Muscle layer of duodenum (tissue), 2 donors: ENCODE data around the gene PDHB.

Experiments used
- H3K27ac ChIP-seq: one replicate; pipeline ENCODE4 v1.7.0; 2013; ENCODE audit warnings: mild to moderate bottlenecking, low read length
- H3K27me3 ChIP-seq: one replicate; pipeline ENCODE4 v1.7.0; 2013; ENCODE audit warnings: low read depth, mild to moderate bottlenecking, control low read depth, low read length
- H3K36me3 ChIP-seq, 2 donors: one replicate each; pipeline ENCODE4 v1.7.0; 2013; ENCODE audit warnings: low read length in 2 of 2, control low read depth in 1 of 2, mild to moderate bottlenecking in 1 of 2; ENCODE audit not compliant: insufficient read depth in 2 of 2, control insufficient read depth in 1 of 2
- H3K4me1 ChIP-seq, 2 donors: one replicate each; pipeline ENCODE4 v1.7.0; 2013; ENCODE audit warnings: low read length in 2 of 2, mild to moderate bottlenecking in 2 of 2, control low read depth in 1 of 2, moderate library complexity in 1 of 2; ENCODE audit not compliant: insufficient read depth in 2 of 2, control insufficient read depth in 1 of 2
- H3K4me3 ChIP-seq, 2 donors: one replicate each; pipeline ENCODE4 v1.7.0; 2013; ENCODE audit warnings: low read length in 2 of 2, low read depth in 1 of 2, mild to moderate bottlenecking in 1 of 2
- H3K9me3 ChIP-seq, 2 donors: one replicate each; pipeline ENCODE4 v1.7.0; 2013; ENCODE audit warnings: low read length in 2 of 2, control low read depth in 1 of 2, mild to moderate bottlenecking in 1 of 2; ENCODE audit not compliant: control insufficient read depth in 1 of 2
- donor health status: healthy.

Gene PDHB

GRCh38 chr3:58417075-58417474 is 16.6 kb downstream of the PDHB start:
- Histone ChIP-seq H3K4me3 (no peak overlapping the region), H3K9me3 (no peaks in the 10 kb centered on the region), H3K27ac (no peak overlapping the region), H3K36me3 (peaks cover 19 to 25% of the 10 kb centered on the region in 2 donors), H3K4me1 (peaks cover 0 to 10% of the 10 kb centered on the region in 2 donors), H3K27me3 (no peaks in the 10 kb centered on the region)

- peaks cover 19 to 33% of the 10 kb centered on the region in 2 donors for H3K36me3 ChIP-seq
- H3K27me3 ChIP-seq, result no peaks in the 10 kb centered on the region
- H3K4me3 ChIP-seq, result no peak overlapping the region
- H3K9me3 ChIP-seq, result no peaks in the 10 kb centered on the region
- peaks cover 0 to 10% of the 10 kb centered on the region in 2 donors for H3K4me1 ChIP-seq
- H3K27ac ChIP-seq, result no peak overlapping the region
Observed at GRCh38 chr3:58416191-58416590, 17.4 kb downstream of the PDHB start.

GRCh38 chr3:58414538-58415197 is 19.0 kb downstream of the PDHB start:
- Histone ChIP-seq H3K27me3 (no peaks in the 10 kb centered on the region), H3K36me3 (peaks cover 26 to 48% of the 10 kb centered on the region in 2 donors), H3K4me3 (no peak overlapping the region), H3K27ac (no peak overlapping the region), H3K9me3 (no peaks in the 10 kb centered on the region), H3K4me1 (peaks cover 0 to 10% of the 10 kb centered on the region in 2 donors)

GRCh38 chr3:58411851-58412830 is 21.5 kb downstream of the PDHB start:
- Histone ChIP-seq H3K36me3 (peaks cover 36 to 66% of the 10 kb centered on the region in 2 donors), H3K4me1 (peaks cover 0 to 10% of the 10 kb centered on the region in 2 donors), H3K27ac (no peak overlapping the region), H3K4me3 (no peak overlapping the region), H3K9me3 (no peaks in the 10 kb centered on the region), H3K27me3 (no peaks in the 10 kb centered on the region)

GRCh38 chr3:58411036-58411435 is 22.6 kb downstream of the PDHB start:
- Histone ChIP-seq H3K27me3 (no peaks in the 10 kb centered on the region), H3K27ac (no peak overlapping the region), H3K4me3 (no peak overlapping the region), H3K36me3 (peaks cover 36 to 64% of the 10 kb centered on the region in 2 donors), H3K4me1 (peaks cover 0 to 10% of the 10 kb centered on the region in 2 donors), H3K9me3 (no peaks in the 10 kb centered on the region)

GRCh38 chr3:58409663-58410062 is 24.0 kb downstream of the PDHB start:
- Histone ChIP-seq H3K4me3 (no peak overlapping the region), H3K27me3 (no peaks in the 10 kb centered on the region), H3K27ac (no peak overlapping the region), H3K36me3 (peaks cover 36 to 57% of the 10 kb centered on the region in 2 donors), H3K9me3 (no peaks in the 10 kb centered on the region), H3K4me1 (peaks cover 0 to 7% of the 10 kb centered on the region in 2 donors)

- H3K27me3 ChIP-seq, result no peaks in the 10 kb centered on the region
- no peaks in the 10 kb centered on the region for H3K4me1 ChIP-seq
- H3K9me3 ChIP-seq, result no peaks in the 10 kb centered on the region
- peaks cover 36 to 58% of the 10 kb centered on the region in 2 donors for H3K36me3 ChIP-seq
- H3K27ac ChIP-seq, result no peak overlapping the region
- H3K4me3 ChIP-seq, result no peak overlapping the region
Observed at GRCh38 chr3:58408906-58409305, 24.7 kb downstream of the PDHB start.

GRCh38 chr3:58404396-58404795 is 29.2 kb downstream of the PDHB start:
- H3K27me3 ChIP-seq, result no peaks in the 10 kb centered on the region
- no peak overlapping the region for H3K4me3 ChIP-seq
- H3K36me3 ChIP-seq, result peaks cover 21 to 38% of the 10 kb centered on the region in 2 donors
- H3K27ac ChIP-seq, result no peak overlapping the region
- H3K9me3 ChIP-seq, result no peaks in the 10 kb centered on the region
- no peaks in the 10 kb centered on the region for H3K4me1 ChIP-seq

- H3K4me1 ChIP-seq, result peaks cover 0 to under 1% of the 10 kb centered on the region in 2 donors
- H3K4me3 ChIP-seq, result no peak overlapping the region
- peaks cover 19 to 37% of the 10 kb centered on the region in 2 donors for H3K36me3 ChIP-seq
- no peaks in the 10 kb centered on the region for H3K27me3 ChIP-seq
- no peak overlapping the region for H3K27ac ChIP-seq
- H3K9me3 ChIP-seq, result no peaks in the 10 kb centered on the region
Observed at GRCh38 chr3:58403513-58404109, 30.0 kb downstream of the PDHB start.

GRCh38 chr3:58398669-58399333 is 34.8 kb downstream of the PDHB start:
- Histone ChIP-seq H3K4me3 (no peak overlapping the region), H3K4me1 (peaks cover 0 to 12% of the 10 kb centered on the region in 2 donors), H3K27ac (no peak overlapping the region), H3K27me3 (no peaks in the 10 kb centered on the region), H3K9me3 (no peaks in the 10 kb centered on the region), H3K36me3 (peaks cover 50 to 63% of the 10 kb centered on the region in 2 donors)
